Astrocyte (in vitro differentiated cells and primary cell): ENCODE results near the gene IQCK.
"Not testable (repeated sequence)": the region's sequence is repeated elsewhere in the genome, so short reads cannot be mapped to it uniquely, and the experiment has no call there.

ENCODE experiments used
- CTCF ChIP-seq: IDR thresholded peaks from 2 replicates; pipeline ENCODE4 v1.5.1; 2011; ENCODE audit warnings: low read depth, mild to moderate bottlenecking, inconsistent platforms, low read length, moderate library complexity; ENCODE audit not compliant: insufficient read depth
- EZH2 ChIP-seq: IDR thresholded peaks from 2 replicates; pipeline ENCODE4 v1.6.1; 2012; ENCODE audit warnings: mild to moderate bottlenecking, low read length, inconsistent platforms; ENCODE audit not compliant: insufficient read depth

- TF ChIP-seq CTCF, EZH2: not testable (repeated sequence)
Observed at GRCh38 chr16:19679281-19679680, 38.8 kb upstream of the IQCK start.
